Tibial nerve (tissue), 4 donors: ENCODE measurements around the gene CD180.

Experiments
- EP300 ChIP-seq, 2 donors: sonication (generic); formaldehyde crosslinking; IDR thresholded peaks; one replicate each; pipeline ENCODE4 v1.6.1; 2017; ENCODE audit warnings: antibody characterized with exemption in 2 of 2, mild to moderate bottlenecking in 1 of 2
- POLR2A ChIP-seq, 2 donors: fragments of 450-650 bp; IDR thresholded peaks; one replicate each; pipeline ENCODE4 v1.6.1; 2017; ENCODE audit warnings: antibody characterized with exemption in 2 of 2, mild to moderate bottlenecking in 2 of 2, moderate library complexity in 2 of 2
- TF ChIP-seq, protein P1 (sequence below), 5 experiments: fragments of 200-600 bp in 3 of 5; fragments of 450-650 bp in 2 of 5; sonication (generic) in 3 of 5; IDR thresholded peaks; one replicate each; pipeline ENCODE4 v1.5.1; 2016 to 2019; ENCODE audit warnings: antibody characterized with exemption in 5 of 5, mild to moderate bottlenecking in 3 of 5, moderate library complexity in 2 of 5

DNA sequence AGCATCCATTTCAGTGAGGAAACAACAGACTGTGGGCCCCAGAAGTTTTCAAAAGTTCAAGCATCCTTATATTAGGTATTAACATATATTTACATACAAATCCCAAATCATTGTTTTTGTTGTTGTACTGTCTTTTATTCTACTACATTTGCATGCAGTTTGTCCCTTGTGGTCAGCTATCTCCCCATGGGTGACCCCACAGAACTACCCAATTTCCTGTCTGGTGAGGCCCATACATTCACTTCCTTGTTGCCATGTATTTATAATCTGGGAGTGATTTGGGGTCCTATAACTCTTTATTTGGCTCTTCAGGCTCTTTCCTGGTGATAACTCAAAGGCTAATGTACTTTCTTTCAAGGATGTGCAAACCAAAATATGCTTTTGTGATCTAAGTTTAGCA is 3.3 kb upstream of the CD180 start:
- TF ChIP-seq, protein P1, sequence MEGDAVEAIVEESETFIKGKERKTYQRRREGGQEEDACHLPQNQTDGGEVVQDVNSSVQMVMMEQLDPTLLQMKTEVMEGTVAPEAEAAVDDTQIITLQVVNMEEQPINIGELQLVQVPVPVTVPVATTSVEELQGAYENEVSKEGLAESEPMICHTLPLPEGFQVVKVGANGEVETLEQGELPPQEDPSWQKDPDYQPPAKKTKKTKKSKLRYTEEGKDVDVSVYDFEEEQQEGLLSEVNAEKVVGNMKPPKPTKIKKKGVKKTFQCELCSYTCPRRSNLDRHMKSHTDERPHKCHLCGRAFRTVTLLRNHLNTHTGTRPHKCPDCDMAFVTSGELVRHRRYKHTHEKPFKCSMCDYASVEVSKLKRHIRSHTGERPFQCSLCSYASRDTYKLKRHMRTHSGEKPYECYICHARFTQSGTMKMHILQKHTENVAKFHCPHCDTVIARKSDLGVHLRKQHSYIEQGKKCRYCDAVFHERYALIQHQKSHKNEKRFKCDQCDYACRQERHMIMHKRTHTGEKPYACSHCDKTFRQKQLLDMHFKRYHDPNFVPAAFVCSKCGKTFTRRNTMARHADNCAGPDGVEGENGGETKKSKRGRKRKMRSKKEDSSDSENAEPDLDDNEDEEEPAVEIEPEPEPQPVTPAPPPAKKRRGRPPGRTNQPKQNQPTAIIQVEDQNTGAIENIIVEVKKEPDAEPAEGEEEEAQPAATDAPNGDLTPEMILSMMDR (IDR thresholded peaks at IDR 0.05): no peak
- no peak for TF ChIP-seq POLR2A (IDR thresholded peaks at IDR 0.05)
- no peak for TF ChIP-seq EP300 (IDR thresholded peaks at IDR 0.05)
